ENCODE results near the gene TMEM178A. TPM values are rescaled to one million over a fixed set of nuclear protein-coding genes. Genes with fewer than 3 reads are reported as not detected.
"Not testable (repeated sequence)": the region's sequence is repeated elsewhere in the genome, so short reads cannot be mapped to it uniquely, and the experiment has no call there.

The TMEM178A gene
- total and polyA plus RNA-seq, 3 donors from 2014 or later = 1.9 to 5.7 (median 3.4) TPM

- TF ChIP-seq CTCF (IDR thresholded peaks at IDR 0.05) = no peak
- no peak for TF ChIP-seq POLR2A (IDR thresholded peaks at IDR 0.05)
- Histone ChIP-seq H3K9me3 (no peaks in the 10 kb centered on the region), H3K36me3 (ENCODE audit: low read depth, missing control alignments) (no peaks in the 10 kb centered on the region), H3K4me1 (no peaks in the 10 kb centered on the region), H3K27ac (no peak overlapping the region), H3K4me3 (no peak overlapping the region), H3K27me3 (no peaks in the 10 kb centered on the region)
- intact Hi-C loops (cut with DNase I; ENCODE audit: low total_unique reads) = no loop called here
- WGBS, 2 donors = 92 to 96% methylated on average over 4 of the region's 4 CpGs
- DNase-seq = no peak
Observed at GRCh38 chr2:39724828-39725144, 59.1 kb downstream of the TMEM178A start.

- intact Hi-C loops (cut with DNase I; ENCODE audit: low total_unique reads) = no loop called here
- Histone ChIP-seq H3K9me3 (no peaks in the 10 kb centered on the region), H3K4me1 (no peaks in the 10 kb centered on the region), H3K27ac (no peak overlapping the region), H3K36me3 (ENCODE audit: low read depth, missing control alignments) (no peaks in the 10 kb centered on the region), H3K4me3 (no peak overlapping the region), H3K27me3 (no peaks in the 10 kb centered on the region)
- 85% methylated on average over 5 of the region's 5 CpGs for WGBS, 2 donors
- no peak for TF ChIP-seq CTCF (IDR thresholded peaks at IDR 0.05)
- TF ChIP-seq POLR2A (IDR thresholded peaks at IDR 0.05) = no peak
- DNase-seq = no peak
Observed at GRCh38 chr2:39725401-39725800, 59.7 kb downstream of the TMEM178A start.

- 85 to 87% methylated on average over 4 of the region's 4 CpGs for WGBS, 2 donors
- H3K9me3 ChIP-seq; H3K27me3 ChIP-seq; intact Hi-C loops (cut with DNase I; ENCODE audit: low total_unique reads); DNase-seq; H3K4me3 ChIP-seq; H3K36me3 ChIP-seq (ENCODE audit: low read depth, missing control alignments); H3K27ac ChIP-seq; H3K4me1 ChIP-seq: not testable (repeated sequence)
Observed at GRCh38 chr2:39728085-39728484, 62.4 kb downstream of the TMEM178A start.

GRCh38 chr2:39728941-39729351 is 63.2 kb downstream of the TMEM178A start:
- WGBS, 2 donors = 51 to 56% methylated on average over 5 of the region's 5 CpGs
- DNase-seq = peak; percentile 72
- no peak for TF ChIP-seq POLR2A (IDR thresholded peaks at IDR 0.05)
- TF ChIP-seq CTCF (IDR thresholded peaks at IDR 0.05) = peak; percentile 20 to 66 (median 58)
- H3K36me3 ChIP-seq (ENCODE audit: low read depth, missing control alignments) = no peaks in the 10 kb centered on the region
- H3K9me3 ChIP-seq = no peaks in the 10 kb centered on the region
- no peak overlapping the region for H3K27ac ChIP-seq
- H3K4me3 ChIP-seq = no peak overlapping the region
- no peaks in the 10 kb centered on the region for H3K27me3 ChIP-seq
- intact Hi-C loops (cut with DNase I; ENCODE audit: low total_unique reads) = no loop called here
- H3K4me1 ChIP-seq = no peaks in the 10 kb centered on the region

- intact Hi-C loops (cut with DNase I; ENCODE audit: low total_unique reads) = no loop called here
- DNase-seq = no peak
- Histone ChIP-seq H3K4me3 (no peak overlapping the region), H3K9me3 (no peaks in the 10 kb centered on the region), H3K36me3 (ENCODE audit: low read depth, missing control alignments) (no peaks in the 10 kb centered on the region), H3K27me3 (no peaks in the 10 kb centered on the region), H3K27ac (no peak overlapping the region), H3K4me1 (no peaks in the 10 kb centered on the region)
- no peak for TF ChIP-seq POLR2A (IDR thresholded peaks at IDR 0.05)
- no peak for TF ChIP-seq CTCF (IDR thresholded peaks at IDR 0.05)
- WGBS, 2 donors = 70% methylated on average over 4 to 5 of the region's 5 CpGs
Observed at GRCh38 chr2:39730276-39730675, 64.6 kb downstream of the TMEM178A start.
